AG10803 (cell line): Measurements from ENCODE around the gene AMELX.

Source experiments
- DNase-seq: peaks from one replicate; pipeline ENCODE4 v3.0.0; 2010; ENCODE audit warnings: low read depth
- H3K4me3 ChIP-seq: 2 replicates; pipeline ENCODE4 v1.5.1; 2011; ENCODE audit warnings: mild to moderate bottlenecking, low read length, control low read depth
- TF ChIP-seq, protein P1 (sequence below): conservative IDR thresholded peaks from 2 replicates; pipeline ENCODE4 v1.5.1; 2011; ENCODE audit warnings: mild to moderate bottlenecking, low read length, control low read depth, inconsistent platforms

Gene AMELX

DNA sequence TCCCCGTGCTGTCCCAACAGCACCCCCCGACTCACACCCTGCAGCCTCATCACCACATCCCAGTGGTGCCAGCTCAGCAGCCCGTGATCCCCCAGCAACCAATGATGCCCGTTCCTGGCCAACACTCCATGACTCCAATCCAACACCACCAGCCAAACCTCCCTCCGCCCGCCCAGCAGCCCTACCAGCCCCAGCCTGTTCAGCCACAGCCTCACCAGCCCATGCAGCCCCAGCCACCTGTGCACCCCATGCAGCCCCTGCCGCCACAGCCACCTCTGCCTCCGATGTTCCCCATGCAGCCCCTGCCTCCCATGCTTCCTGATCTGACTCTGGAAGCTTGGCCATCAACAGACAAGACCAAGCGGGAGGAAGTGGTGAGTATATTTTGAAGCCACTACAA, 5.4 kb downstream of the AMELX start:
- no peak overlapping the region for H3K4me3 ChIP-seq
- TF ChIP-seq, protein P1, sequence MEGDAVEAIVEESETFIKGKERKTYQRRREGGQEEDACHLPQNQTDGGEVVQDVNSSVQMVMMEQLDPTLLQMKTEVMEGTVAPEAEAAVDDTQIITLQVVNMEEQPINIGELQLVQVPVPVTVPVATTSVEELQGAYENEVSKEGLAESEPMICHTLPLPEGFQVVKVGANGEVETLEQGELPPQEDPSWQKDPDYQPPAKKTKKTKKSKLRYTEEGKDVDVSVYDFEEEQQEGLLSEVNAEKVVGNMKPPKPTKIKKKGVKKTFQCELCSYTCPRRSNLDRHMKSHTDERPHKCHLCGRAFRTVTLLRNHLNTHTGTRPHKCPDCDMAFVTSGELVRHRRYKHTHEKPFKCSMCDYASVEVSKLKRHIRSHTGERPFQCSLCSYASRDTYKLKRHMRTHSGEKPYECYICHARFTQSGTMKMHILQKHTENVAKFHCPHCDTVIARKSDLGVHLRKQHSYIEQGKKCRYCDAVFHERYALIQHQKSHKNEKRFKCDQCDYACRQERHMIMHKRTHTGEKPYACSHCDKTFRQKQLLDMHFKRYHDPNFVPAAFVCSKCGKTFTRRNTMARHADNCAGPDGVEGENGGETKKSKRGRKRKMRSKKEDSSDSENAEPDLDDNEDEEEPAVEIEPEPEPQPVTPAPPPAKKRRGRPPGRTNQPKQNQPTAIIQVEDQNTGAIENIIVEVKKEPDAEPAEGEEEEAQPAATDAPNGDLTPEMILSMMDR = no peak
- DNase-seq = no peak

DNA sequence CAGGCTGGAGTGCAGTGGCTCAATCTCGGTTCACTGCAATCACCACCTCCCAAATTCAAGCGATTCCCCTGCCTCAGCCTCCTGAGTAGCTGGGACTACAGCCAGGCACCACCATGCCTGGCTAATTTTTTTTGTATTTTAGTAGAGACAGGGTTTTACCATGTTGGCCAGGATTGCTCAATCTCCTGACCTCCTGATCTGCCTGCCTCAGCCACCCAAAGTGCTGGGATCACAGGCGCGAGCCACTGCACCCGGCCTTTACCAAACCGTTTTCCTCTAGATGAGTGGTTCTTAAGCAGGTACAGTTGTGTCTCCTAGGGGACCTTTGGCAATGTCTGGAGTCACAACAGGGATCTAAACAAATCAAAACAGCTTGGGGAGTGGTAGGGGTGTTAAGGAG, 11.6 kb downstream of the AMELX start:
- TF ChIP-seq, protein P1 = no peak
- no peak for DNase-seq

DNA sequence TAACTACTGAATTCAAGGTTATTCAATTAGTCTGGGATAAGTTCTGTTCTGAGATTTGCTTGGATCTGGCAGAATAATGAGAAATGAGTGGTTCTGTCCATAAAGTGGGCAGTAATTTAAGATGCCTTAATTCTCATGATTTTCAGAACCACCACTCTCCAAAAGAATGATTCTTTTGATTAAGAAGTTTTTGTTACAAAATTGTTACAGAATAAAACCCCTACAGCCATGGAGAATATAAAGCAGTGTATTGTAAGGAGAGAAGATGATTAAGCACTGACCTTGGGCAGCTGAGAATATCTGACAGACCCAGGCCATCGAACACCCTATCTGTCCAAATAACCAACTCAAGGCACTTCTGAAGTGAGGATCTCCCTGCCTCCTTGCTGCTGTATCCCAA, 12.4 kb downstream of the AMELX start:
- TF ChIP-seq, protein P1 = no peak
- no peak overlapping the region for H3K4me3 ChIP-seq
- no peak for DNase-seq

More for the DNA sequence above, 11.6 kb downstream of the AMELX start:
- no peak overlapping the region for H3K4me3 ChIP-seq

DNA sequence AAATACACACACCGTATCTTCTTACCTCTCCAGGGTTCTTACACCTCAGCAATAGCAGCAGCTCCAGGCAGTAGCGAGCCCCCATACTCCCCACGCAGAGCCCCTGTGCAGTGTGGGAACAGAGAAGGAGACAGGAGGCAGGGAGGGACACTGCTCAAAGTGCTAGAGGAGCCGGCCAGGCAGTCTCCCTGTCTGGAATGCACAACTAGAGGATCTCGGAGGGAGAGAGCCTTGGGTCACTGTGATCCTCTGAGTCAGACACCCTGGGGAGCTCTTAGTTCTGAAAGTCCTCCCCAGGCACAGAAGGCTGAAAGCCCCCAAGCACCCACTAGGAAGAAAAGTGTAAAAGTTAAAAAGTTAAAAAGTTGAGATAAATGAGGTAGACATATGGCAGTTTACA, 16.0 kb downstream of the AMELX start:
- TF ChIP-seq, protein P1 = no peak
- H3K4me3 ChIP-seq = no peak overlapping the region
- DNase-seq = no peak

DNA sequence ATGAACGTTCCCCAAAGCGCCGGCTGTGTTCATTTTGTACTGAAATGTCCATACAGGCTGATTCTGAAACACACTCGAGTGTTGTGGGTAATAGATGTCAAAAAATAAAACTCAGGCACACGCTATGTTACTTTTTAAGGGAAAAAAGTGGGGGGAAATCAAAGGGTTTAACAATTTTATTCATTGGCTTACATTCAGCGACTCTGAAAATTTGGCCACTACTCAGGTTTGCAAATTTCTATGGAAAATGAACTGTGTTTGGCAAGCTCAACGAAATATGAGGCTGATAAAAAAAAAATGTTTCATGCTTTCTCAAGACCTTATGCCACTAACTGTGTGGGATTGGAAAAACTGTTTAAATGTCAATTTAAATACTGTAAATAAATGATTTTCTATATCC, 18.5 kb downstream of the AMELX start:
- TF ChIP-seq, protein P1 = no peak
- no peak for DNase-seq
- no peak overlapping the region for H3K4me3 ChIP-seq

DNA sequence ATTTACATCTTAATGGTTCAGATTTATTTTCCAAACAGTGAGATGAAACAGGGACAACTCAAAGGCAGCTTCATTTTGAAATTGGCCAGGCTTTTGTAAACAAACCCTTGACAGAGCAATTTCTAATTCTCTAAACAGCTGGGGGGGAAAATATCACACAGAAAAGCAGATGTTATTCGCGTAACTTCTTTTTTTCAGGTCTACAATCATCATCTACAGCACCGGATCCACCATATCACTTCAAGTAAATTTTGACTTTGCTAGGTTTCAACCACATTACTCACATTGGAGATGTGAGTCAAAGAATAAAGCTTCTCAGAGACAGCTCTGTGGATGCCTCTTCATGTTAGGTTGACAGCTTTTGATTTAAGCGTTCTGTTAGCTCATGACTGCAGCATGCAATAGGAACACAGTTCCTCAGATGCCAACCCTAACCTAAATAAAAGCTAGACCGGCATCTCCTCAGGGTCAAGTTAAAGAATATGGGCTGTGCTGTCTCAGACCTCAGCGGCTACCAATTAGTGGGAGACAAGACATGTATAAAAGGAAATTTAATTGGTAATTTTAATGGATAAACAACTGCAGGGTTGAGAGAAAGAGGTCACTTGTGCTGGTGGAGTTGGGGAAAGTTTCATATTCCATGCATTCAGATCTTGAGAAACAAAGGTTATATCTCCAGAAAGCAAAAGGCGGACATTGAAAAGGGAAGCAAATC, 26.8 kb downstream of the AMELX start:
- TF ChIP-seq, protein P1 = no peak
- no peak overlapping the region for H3K4me3 ChIP-seq
- no peak for DNase-seq

DNA sequence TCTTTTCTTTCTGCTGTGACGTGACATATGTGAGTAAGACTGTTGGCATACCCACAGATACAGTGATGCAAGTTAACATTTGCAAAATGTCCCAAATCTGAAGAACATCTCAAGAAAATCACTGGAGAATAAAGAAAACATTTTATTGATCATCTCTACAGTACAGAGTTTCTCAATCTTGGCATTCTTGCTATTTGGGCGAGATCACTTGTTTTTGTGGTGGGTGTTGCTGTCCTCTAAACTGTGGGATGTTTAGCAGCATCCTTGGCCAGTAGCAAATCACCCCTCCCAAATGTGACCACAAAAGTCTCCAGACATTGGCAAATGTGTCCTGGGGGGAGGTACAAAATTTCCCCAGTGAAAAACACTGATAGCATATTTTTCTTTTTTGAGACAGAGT, 28.8 kb downstream of the AMELX start:
- TF ChIP-seq, protein P1 = no peak
- H3K4me3 ChIP-seq = no peak overlapping the region
- no peak for DNase-seq
